Testis (tissue), 3 donors: Measurements from ENCODE around the gene HNRNPF. TPM values are rescaled to one million over a fixed set of nuclear protein-coding genes. Genes with fewer than 3 reads are reported as not detected.
A peak's percentile ranks its signal among the peaks of the same experiment; 100 is the strongest.
"Not testable (repeated sequence)": the region's sequence is repeated elsewhere in the genome, so short reads cannot be mapped to it uniquely, and the experiment has no call there.

Source experiments
- DNase-seq: peaks from one replicate; pipeline ENCODE4 v3.0.0-alpha.2; 2019
- H3K27ac ChIP-seq, 2 donors: fragments of 200-600 bp; sonication (generic); one replicate each; pipeline ENCODE4 v1.5.1; 2019
- H3K27me3 ChIP-seq: fragments of 200-600 bp; sonication (generic); one replicate; pipeline ENCODE4 v1.5.1; 2019
- H3K36me3 ChIP-seq: fragments of 200-600 bp; sonication (generic); one replicate; pipeline ENCODE4 v1.5.1; 2017; ENCODE audit warnings: low read depth; ENCODE audit errors: missing control alignments
- H3K4me1 ChIP-seq: fragments of 200-600 bp; sonication (generic); one replicate; pipeline ENCODE4 v1.5.1; 2019
- H3K4me3 ChIP-seq, 2 donors: fragments of 200-600 bp; sonication (generic); one replicate each; pipeline ENCODE4 v1.5.1; 2017 to 2019
- H3K9me3 ChIP-seq: fragments of 200-600 bp; sonication (generic); one replicate; pipeline ENCODE4 v1.5.1; 2017
- POLR2A ChIP-seq: fragments of 450-650 bp; IDR thresholded peaks from one replicate; pipeline ENCODE4 v1.6.1; 2017; ENCODE audit warnings: antibody characterized with exemption, mild to moderate bottlenecking, moderate library complexity
- WGBS, 2 donors: methylation state at CpG; one replicate each; pipeline ENCODE4 v1.1.5; 2018; 5-methylcytosine and 5-hydroxymethylcytosine counted together
- intact Hi-C: fragments of 100-400 bp; cut with DNase I; formaldehyde crosslinking; loops from one replicate; pipeline ENCODE4 v1.15.1; 2023; ENCODE audit warnings: low total_unique reads
- polyA plus RNA-seq: library from polyadenylated mRNA; stranded (reverse); fragments of 350-450 nt; fragmentation: Illumina TruSeq; extraction: RNeasy Lipid Tissue Mini Kit (QIAGEN cat#74804); gene quantifications from one replicate; pipeline ENCODE4 v1.2.3, GENCODE V29; 2014; ENCODE audit warnings: low read depth, low replicate concordance; ENCODE audit not compliant: insufficient read depth
- total RNA-seq, 2 donors: library from RNA; depleted of rRNA; stranded (reverse); fragments of >200 nt; gene quantifications; one replicate each; pipeline ENCODE4 v1.2.3, GENCODE V29; 2016
- TF ChIP-seq, protein P1 (sequence below), 3 experiments: fragments of 450-650 bp in 2 of 3; fragments of 200-600 bp in 1 of 3; sonication (generic) in 1 of 3; IDR thresholded peaks; one replicate each; pipeline ENCODE4 v1.5.1; 2016 to 2019; ENCODE audit warnings: antibody characterized with exemption in 3 of 3, mild to moderate bottlenecking in 2 of 3, moderate library complexity in 1 of 3

The HNRNPF gene
- total and polyA plus RNA-seq, 3 donors from 2014 or later: 120 to 232 (median 159) TPM

DNA sequence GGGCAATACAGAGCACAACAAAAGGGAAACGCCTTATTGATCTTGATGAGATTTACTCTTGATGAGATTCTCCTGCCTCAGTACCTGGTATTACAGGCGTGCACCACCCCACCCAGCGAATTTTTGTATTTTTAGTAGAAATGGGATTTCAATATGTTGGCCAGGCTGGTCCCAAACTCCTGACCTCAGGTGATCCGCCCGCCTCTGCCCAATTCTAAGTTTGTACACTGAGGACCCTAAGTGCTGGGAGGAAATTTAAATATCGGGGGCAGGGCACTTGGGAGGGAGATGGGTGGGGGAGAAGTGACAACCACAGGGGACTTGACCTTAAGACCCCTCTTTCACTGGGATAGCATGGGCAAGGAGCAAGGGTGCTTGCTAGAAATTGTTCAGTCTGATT is 14.1 kb downstream of the HNRNPF start:
- intact Hi-C loops: no loop called here
- Histone ChIP-seq H3K4me3 (no peak overlapping the region), H3K36me3 (no peaks in the 10 kb centered on the region), H3K9me3 (no peaks in the 10 kb centered on the region), H3K4me1 (peaks cover 37% of the 10 kb centered on the region), H3K27ac (peak overlapping the region in 1 of 2 donors; percentile 99), H3K27me3 (no peaks in the 10 kb centered on the region)
- WGBS, 2 donors: 60 to 81% methylated on average over 6 of the region's 6 CpGs
- TF ChIP-seq POLR2A: no peak
- TF ChIP-seq, protein P1, sequence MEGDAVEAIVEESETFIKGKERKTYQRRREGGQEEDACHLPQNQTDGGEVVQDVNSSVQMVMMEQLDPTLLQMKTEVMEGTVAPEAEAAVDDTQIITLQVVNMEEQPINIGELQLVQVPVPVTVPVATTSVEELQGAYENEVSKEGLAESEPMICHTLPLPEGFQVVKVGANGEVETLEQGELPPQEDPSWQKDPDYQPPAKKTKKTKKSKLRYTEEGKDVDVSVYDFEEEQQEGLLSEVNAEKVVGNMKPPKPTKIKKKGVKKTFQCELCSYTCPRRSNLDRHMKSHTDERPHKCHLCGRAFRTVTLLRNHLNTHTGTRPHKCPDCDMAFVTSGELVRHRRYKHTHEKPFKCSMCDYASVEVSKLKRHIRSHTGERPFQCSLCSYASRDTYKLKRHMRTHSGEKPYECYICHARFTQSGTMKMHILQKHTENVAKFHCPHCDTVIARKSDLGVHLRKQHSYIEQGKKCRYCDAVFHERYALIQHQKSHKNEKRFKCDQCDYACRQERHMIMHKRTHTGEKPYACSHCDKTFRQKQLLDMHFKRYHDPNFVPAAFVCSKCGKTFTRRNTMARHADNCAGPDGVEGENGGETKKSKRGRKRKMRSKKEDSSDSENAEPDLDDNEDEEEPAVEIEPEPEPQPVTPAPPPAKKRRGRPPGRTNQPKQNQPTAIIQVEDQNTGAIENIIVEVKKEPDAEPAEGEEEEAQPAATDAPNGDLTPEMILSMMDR (IDR thresholded peaks at IDR 0.05): no peak
- DNase-seq: no peak

DNA sequence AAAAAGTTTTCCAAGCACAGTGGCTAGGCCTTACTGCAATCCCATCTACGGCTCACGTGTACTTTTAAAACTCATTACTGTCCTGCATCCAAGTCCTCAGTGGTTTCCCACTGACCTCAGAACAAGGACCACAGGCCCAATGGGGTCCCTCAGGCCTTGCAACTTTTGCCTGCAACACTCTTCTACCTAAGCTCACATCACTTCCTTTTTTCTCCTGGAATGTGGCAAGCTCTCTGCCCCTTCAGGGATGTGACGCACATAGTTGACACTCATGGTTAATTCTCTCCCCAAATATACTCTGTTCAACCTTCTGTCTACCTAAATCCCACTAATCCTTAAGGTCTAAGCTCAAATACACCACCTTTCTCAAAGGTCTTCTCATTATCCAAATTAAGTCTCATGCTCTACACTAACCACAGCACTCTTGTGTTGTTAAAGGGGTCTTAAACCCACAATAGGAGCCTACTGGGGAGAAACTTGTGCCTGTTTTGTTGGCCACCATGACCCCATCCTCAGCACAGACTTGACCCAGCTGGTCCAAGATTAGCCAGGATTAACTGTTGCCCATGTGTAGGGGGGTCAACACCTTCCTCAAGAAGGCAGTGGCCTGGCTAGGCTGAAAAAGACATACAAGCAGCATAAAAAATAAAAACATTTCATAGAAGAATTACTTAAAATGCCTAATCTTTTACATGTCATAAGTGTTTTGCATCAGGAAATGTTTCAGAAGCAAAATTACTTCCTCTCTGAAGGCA is 15.2 kb downstream of the HNRNPF start:
- H3K4me3 ChIP-seq: no peak overlapping the region
- no peaks in the 10 kb centered on the region for H3K27me3 ChIP-seq
- H3K27ac ChIP-seq: no peak overlapping the region
- DNase-seq: no peak
- H3K36me3 ChIP-seq: no peaks in the 10 kb centered on the region
- intact Hi-C loops: no loop called here
- TF ChIP-seq, protein P1 (IDR thresholded peaks at IDR 0.05): no peak
- no peak for TF ChIP-seq POLR2A
- WGBS, 2 donors: 71 to 80% methylated on average over 3 of the region's 3 CpGs
- H3K4me1 ChIP-seq: peaks cover 39% of the 10 kb centered on the region
- no peaks in the 10 kb centered on the region for H3K9me3 ChIP-seq

DNA sequence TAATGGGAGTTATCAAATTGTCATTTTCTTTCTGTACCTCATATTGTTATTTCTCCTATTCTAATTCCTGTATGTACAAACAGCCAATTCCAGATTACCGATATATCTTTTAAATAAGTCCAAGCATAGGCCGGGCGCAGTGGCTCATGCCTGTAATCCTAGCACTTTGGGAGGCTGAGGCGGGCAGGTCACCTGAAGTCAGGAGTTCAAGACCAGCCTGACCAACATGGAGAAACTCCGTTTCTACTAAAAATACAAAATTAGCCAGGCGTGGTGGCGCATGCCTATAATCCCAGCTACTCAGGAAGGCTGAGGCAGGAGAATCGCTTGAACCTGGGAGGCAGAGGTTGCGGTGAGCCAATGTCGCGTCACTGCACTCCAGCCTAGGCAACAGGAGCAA is 15.8 kb downstream of the HNRNPF start:
- DNase-seq, H3K9me3 ChIP-seq, intact Hi-C loops, H3K27me3 ChIP-seq, H3K27ac ChIP-seq, H3K36me3 ChIP-seq, H3K4me3 ChIP-seq: not testable (repeated sequence)
- 94 to 97% methylated on average over 11 of the region's 11 CpGs for WGBS, 2 donors
- H3K4me1 ChIP-seq: peaks cover 34% of the 10 kb centered on the region

DNA sequence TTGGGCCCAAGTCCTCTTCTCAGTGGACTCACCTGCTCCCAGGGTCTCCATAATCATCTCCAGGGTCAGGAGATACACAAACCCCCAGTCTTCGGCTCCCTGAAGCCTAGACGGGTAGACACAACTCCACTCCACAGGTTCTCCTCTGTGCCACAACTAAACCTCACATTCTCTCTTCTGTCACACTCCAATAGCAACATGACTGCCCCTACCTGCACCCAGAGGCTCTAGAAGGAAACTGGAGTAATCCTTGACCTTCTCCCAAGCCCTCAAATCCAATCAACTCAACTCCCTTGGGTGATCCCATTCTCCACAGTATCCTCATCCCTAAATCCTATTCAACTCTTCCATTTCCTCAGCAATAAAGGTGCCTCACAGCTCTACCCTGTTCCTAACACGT is 16.2 kb downstream of the HNRNPF start:
- Histone ChIP-seq H3K27ac (no peak overlapping the region), H3K4me3 (no peak overlapping the region), H3K4me1 (peaks cover 30% of the 10 kb centered on the region), H3K36me3 (no peaks in the 10 kb centered on the region), H3K27me3 (no peaks in the 10 kb centered on the region), H3K9me3 (no peaks in the 10 kb centered on the region)
- TF ChIP-seq, protein P1 (IDR thresholded peaks at IDR 0.05): no peak
- no peak for TF ChIP-seq POLR2A
- DNase-seq: no peak
- 89 to 92% methylated on average over 3 of the region's 3 CpGs for WGBS, 2 donors
- intact Hi-C loops: no loop called here

DNA sequence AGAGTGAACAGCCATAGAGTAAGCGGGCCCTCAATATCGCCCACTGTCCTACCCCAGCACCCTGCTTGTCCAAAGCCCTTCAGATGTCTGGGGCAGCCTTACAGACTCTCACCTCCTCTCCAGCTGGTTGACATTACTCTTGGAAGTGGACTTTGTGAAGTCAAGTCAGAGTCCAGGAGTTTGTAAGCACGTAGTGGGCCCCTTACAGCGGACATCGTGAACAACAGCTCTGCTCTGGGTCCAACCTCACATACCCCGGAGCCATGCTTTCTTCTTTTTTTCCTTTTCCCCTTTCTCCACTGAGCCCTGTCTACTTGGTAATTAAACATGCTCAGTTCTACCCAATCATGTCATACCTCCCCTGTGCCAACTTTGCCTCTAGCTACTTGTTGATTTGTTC is 17.5 kb downstream of the HNRNPF start:
- 91 to 94% methylated on average over 6 of the region's 6 CpGs for WGBS, 2 donors

More for the DNA sequence above, 17.5 kb downstream of the HNRNPF start:
- peaks cover 28% of the 10 kb centered on the region for H3K4me1 ChIP-seq
- H3K9me3 ChIP-seq: no peaks in the 10 kb centered on the region
- H3K27me3 ChIP-seq: no peaks in the 10 kb centered on the region
- DNase-seq: no peak
- H3K36me3 ChIP-seq: no peaks in the 10 kb centered on the region
- no peak for TF ChIP-seq POLR2A
- TF ChIP-seq, protein P1 (IDR thresholded peaks at IDR 0.05): no peak
- intact Hi-C loops: no loop called here
- no peak overlapping the region for H3K4me3 ChIP-seq
- no peak overlapping the region for H3K27ac ChIP-seq
